ENCODE data around the gene MEIS1.

MEIS1 gene

GRCh38 chr2:66594001-66594400 is 159.1 kb downstream of the MEIS1 start:
- TF ChIP-seq POLR2AphosphoS5 (IDR thresholded peaks at IDR 0.05; ENCODE audit: low read depth, low read length) (no peak), FOXP2 (optimal IDR thresholded peaks at IDR 0.05; ENCODE audit: borderline replicate concordance, extremely low read depth, extremely low read length, insufficient read depth) (no peak), REST (IDR thresholded peaks at IDR 0.05; ENCODE audit: insufficient read depth in 1 of 2, low read depth in 2 of 2, low read length in 2 of 2) (no peak), SIN3A (IDR thresholded peaks at IDR 0.05; ENCODE audit: borderline replicate concordance, insufficient read depth, low read length) (no peak), TAF1 (IDR thresholded peaks at IDR 0.05; ENCODE audit: borderline replicate concordance, insufficient read depth, low read length) (no peak)

GRCh38 chr2:66595556-66595955 is 160.6 kb downstream of the MEIS1 start:
- TF ChIP-seq SIN3A (IDR thresholded peaks at IDR 0.05; ENCODE audit: borderline replicate concordance, insufficient read depth, low read length) (no peak), POLR2AphosphoS5 (IDR thresholded peaks at IDR 0.05; ENCODE audit: low read depth, low read length) (no peak), FOXP2 (optimal IDR thresholded peaks at IDR 0.05; ENCODE audit: borderline replicate concordance, extremely low read depth, extremely low read length, insufficient read depth) (no peak), REST (IDR thresholded peaks at IDR 0.05; ENCODE audit: insufficient read depth in 1 of 2, low read depth in 2 of 2, low read length in 2 of 2) (no peak), TAF1 (IDR thresholded peaks at IDR 0.05; ENCODE audit: borderline replicate concordance, insufficient read depth, low read length) (no peak)

- TF ChIP-seq SIN3A (IDR thresholded peaks at IDR 0.05; ENCODE audit: borderline replicate concordance, insufficient read depth, low read length) = no peak
- no peak for TF ChIP-seq POLR2AphosphoS5 (IDR thresholded peaks at IDR 0.05; ENCODE audit: low read depth, low read length)
- no peak for TF ChIP-seq FOXP2 (optimal IDR thresholded peaks at IDR 0.05; ENCODE audit: borderline replicate concordance, extremely low read depth, extremely low read length, insufficient read depth)
- TF ChIP-seq TAF1 (IDR thresholded peaks at IDR 0.05; ENCODE audit: borderline replicate concordance, insufficient read depth, low read length) = no peak
- no peak for TF ChIP-seq REST (IDR thresholded peaks at IDR 0.05; ENCODE audit: insufficient read depth in 1 of 2, low read depth in 2 of 2, low read length in 2 of 2)
These were observed 161.3 kb downstream of the MEIS1 start for GRCh38 chr2:66596256-66596655.

GRCh38 chr2:66601624-66602023 is 166.7 kb downstream of the MEIS1 start:
- no peak for TF ChIP-seq FOXP2 (optimal IDR thresholded peaks at IDR 0.05; ENCODE audit: borderline replicate concordance, extremely low read depth, extremely low read length, insufficient read depth)
- TF ChIP-seq SIN3A (IDR thresholded peaks at IDR 0.05; ENCODE audit: borderline replicate concordance, insufficient read depth, low read length) = no peak
- TF ChIP-seq REST (IDR thresholded peaks at IDR 0.05; ENCODE audit: insufficient read depth in 1 of 2, low read depth in 2 of 2, low read length in 2 of 2) = no peak
- no peak for TF ChIP-seq TAF1 (IDR thresholded peaks at IDR 0.05; ENCODE audit: borderline replicate concordance, insufficient read depth, low read length)
- TF ChIP-seq POLR2AphosphoS5 (IDR thresholded peaks at IDR 0.05; ENCODE audit: low read depth, low read length) = no peak

- TF ChIP-seq SIN3A (IDR thresholded peaks at IDR 0.05; ENCODE audit: borderline replicate concordance, insufficient read depth, low read length) (no peak), FOXP2 (optimal IDR thresholded peaks at IDR 0.05; ENCODE audit: borderline replicate concordance, extremely low read depth, extremely low read length, insufficient read depth) (no peak), POLR2AphosphoS5 (IDR thresholded peaks at IDR 0.05; ENCODE audit: low read depth, low read length) (no peak)
These were observed 167.4 kb downstream of the MEIS1 start for GRCh38 chr2:66602341-66602740.

All from PFSK-1 (cell line).